HepG2 (cell line): ENCODE measurements around the gene STK32C. TPM values are rescaled to one million over a fixed set of nuclear protein-coding genes. Genes with fewer than 3 reads are reported as not detected.

Source experiments
- ATAC-seq: fragments of 200-7000 bp; cut with Tn5 transposase; 3 replicates; pipeline ENCODE4 v1.9.1; 2020; ENCODE audit warnings: mild to moderate bottlenecking, moderate library complexity
- BruUV-seq: library from RNA; stranded (reverse); fragments of 400-500 nt; replicated peaks from 2 replicates; lab custom pipeline; 2021; lab: Mats Ljungman, UMichigan
- CTCF ChIA-PET: fragments of 300-600 bp; formaldehyde crosslinking; extraction: SDS; loops from one replicate; lab custom pipeline; 2021; ENCODE audit warnings: low total read pairs, inconsistent platforms, low intra/inter-chr PET ratio; lab: Yijun Ruan, JAX
- POLR2A ChIA-PET: fragments of 350-600 bp; sonication (Branson Sonifier 250); formaldehyde crosslinking; loops from one replicate; lab custom pipeline; 2020; ENCODE audit warnings: antibody characterized with exemption, inconsistent platforms; lab: Yijun Ruan, JAX
- DNase-seq: peaks from one replicate; pipeline ENCODE4 v3.0.0-alpha.2; 2015; ENCODE audit warnings: low spot score
- FAIRE-seq: peaks from 3 replicates; lab custom pipeline; 2011; peaks lifted over from hg19 to GRCh38; lab: Jason Lieb, UNC
- H2AFZ ChIP-seq: one replicate; pipeline ENCODE4 v1.6.1; 2011; ENCODE audit warnings: low read length, inconsistent platforms
- H3K27ac ChIP-seq: fragments of 300-600 bp; 3 replicates; pipeline ENCODE4 v1.8.0; 2011; ENCODE audit warnings: mixed run types, mild to moderate bottlenecking, mixed read lengths, low read length, inconsistent platforms; ENCODE audit not compliant: insufficient read depth; ENCODE audit errors: extremely low read length
- H3K27me3 ChIP-seq, 2 experiments: fragments of 200-600 bp in 1 of 2; 2 replicates in 1 of 2; 3 replicates in 1 of 2; pipeline versions ENCODE4 v1.6.0 to v1.8.0; 2011; ENCODE audit warnings: low read length in 2 of 2, mild to moderate bottlenecking in 2 of 2, moderate library complexity in 2 of 2, inconsistent platforms in 1 of 2; ENCODE audit not compliant: insufficient read depth in 2 of 2, control insufficient read depth in 1 of 2
- H3K36me3 ChIP-seq, 2 experiments: fragments of 200-600 bp in 1 of 2; replicated peaks in 1 of 2; 2 replicates in 1 of 2; 3 replicates in 1 of 2; pipeline versions ENCODE4 v1.5.1 to v1.8.0; 2011; ENCODE audit warnings: low read length in 2 of 2, inconsistent platforms in 1 of 2; ENCODE audit not compliant: insufficient read depth in 2 of 2, control insufficient read depth in 1 of 2
- H3K4me1 ChIP-seq: 2 replicates; pipeline ENCODE4 v1.5.1; 2012; ENCODE audit warnings: low read length, inconsistent platforms; ENCODE audit not compliant: insufficient read depth
- H3K4me2 ChIP-seq: 2 replicates; pipeline ENCODE4 v1.6.0; 2011; ENCODE audit warnings: low read depth, low read length, inconsistent platforms
- H3K4me3 ChIP-seq, 3 experiments: fragments of 200-600 bp in 1 of 3; sonication (generic), shearing (Covaris generic) in 1 of 3; replicated peaks in 1 of 3; 2 replicates each; pipeline ENCODE4 v1.5.1; 2011 to 2016; ENCODE audit warnings: low read length in 3 of 3, inconsistent platforms in 2 of 3, low read depth in 2 of 3, mild to moderate bottlenecking in 2 of 3, control low read depth in 1 of 3, mixed read lengths in 1 of 3; ENCODE audit not compliant: insufficient read depth in 1 of 3
- H3K79me2 ChIP-seq: one replicate; pipeline ENCODE4 v1.6.1; 2011; ENCODE audit warnings: low read length, inconsistent platforms; ENCODE audit not compliant: insufficient read depth
- H3K9ac ChIP-seq: 2 replicates; pipeline ENCODE4 v1.6.0; 2011; ENCODE audit warnings: mild to moderate bottlenecking, low read depth, low read length, inconsistent platforms; ENCODE audit not compliant: insufficient read depth
- H3K9me3 ChIP-seq: 2 replicates; pipeline ENCODE4 v1.5.1; 2012; ENCODE audit warnings: mild to moderate bottlenecking, low read length
- H4K20me1 ChIP-seq: 2 replicates; pipeline ENCODE4 v1.6.0; 2011; ENCODE audit warnings: inconsistent platforms, mild to moderate bottlenecking, low read length, moderate library complexity; ENCODE audit not compliant: insufficient read depth
- KDM2A ChIP-seq: sonication (generic); formaldehyde crosslinking; IDR thresholded peaks from 2 replicates; pipeline ENCODE4 v1.4.0; 2020; ENCODE audit warnings: low read depth, missing genetic modification reagents, borderline replicate concordance
- KLF6 ChIP-seq: IDR thresholded peaks from 2 replicates; pipeline ENCODE4 v1.8.0; 2016; ENCODE audit warnings: missing biosample characterization, missing genetic modification reagents
- RARA ChIP-seq: IDR thresholded peaks from 2 replicates; pipeline ENCODE4 v1.6.1; 2016; ENCODE audit warnings: missing genetic modification reagents, missing compliant biosample characterization
- ZNF235 ChIP-seq: sonication (generic); formaldehyde crosslinking; IDR thresholded peaks from 2 replicates; pipeline ENCODE4 v1.8.1; 2023; ENCODE audit warnings: mild to moderate bottlenecking, missing genetic modification reagents, borderline replicate concordance
- WGBS: methylation state at CpG from one replicate; pipeline ENCODE4 v1.1.6; 2017; ENCODE audit warnings: low lambda C conversion rate; 5-methylcytosine and 5-hydroxymethylcytosine counted together
- in situ Hi-C: cut with HindIII; loops from 2 replicates; pipeline ENCODE4 v1.10.0; 2017; ENCODE audit warnings: low pct_unique_long_range_greater_than_20kb; ENCODE audit not compliant: extremely low pct_ligation_motif_present
- intact Hi-C: fragments of 100-400 bp; cut with micrococcal nuclease; formaldehyde crosslinking; loops from one replicate; pipeline ENCODE4 v1.10.0; 2022; ENCODE audit not compliant: unreplicated experiment
- polyA plus RNA-seq, 8 experiments: library from polyadenylated mRNA; depleted of rRNA in 3 of 8; stranded (reverse) in 7 of 8; unstranded in 1 of 8; fragments of >200 nt; fragmentation: Illumina TruSeq in 4 of 8; extraction: Trizol in 4 of 8; gene quantifications; 2 replicates each; pipeline versions ENCODE4 v1.2.1 to v1.2.3, GENCODE V29; 2011 to 2016; ENCODE audit warnings: low read depth in 4 of 8, missing spikeins in 1 of 8, mixed read lengths in 1 of 8; ENCODE audit not compliant: insufficient read depth in 1 of 8
- total RNA-seq, 5 experiments: library from RNA; depleted of rRNA; stranded (reverse); fragments of >200 nt; fragmentation: Illumina TruSeq; extraction: Trizol; gene quantifications; 2 replicates each; pipeline ENCODE4 v1.2.3, GENCODE V29; 2016; ENCODE audit warnings: low read depth in 1 of 5
- TF ChIP-seq, protein P1 (sequence below), 2 experiments: sonication (generic) in 1 of 2; formaldehyde crosslinking in 1 of 2; IDR thresholded peaks; 2 replicates each; pipeline versions ENCODE4 v1.4.0 to v1.6.1; 2016 to 2020; ENCODE audit warnings: borderline replicate concordance in 1 of 2, low read depth in 1 of 2, mild to moderate bottlenecking in 1 of 2, missing genetic modification reagents in 1 of 2

The STK32C gene
- total and polyA plus RNA-seq, 2 of the 13 experiments (the other 11 are each of a cell fraction or from before 2014, with no cell fraction given): 10.9 to 19.4 TPM

DNA sequence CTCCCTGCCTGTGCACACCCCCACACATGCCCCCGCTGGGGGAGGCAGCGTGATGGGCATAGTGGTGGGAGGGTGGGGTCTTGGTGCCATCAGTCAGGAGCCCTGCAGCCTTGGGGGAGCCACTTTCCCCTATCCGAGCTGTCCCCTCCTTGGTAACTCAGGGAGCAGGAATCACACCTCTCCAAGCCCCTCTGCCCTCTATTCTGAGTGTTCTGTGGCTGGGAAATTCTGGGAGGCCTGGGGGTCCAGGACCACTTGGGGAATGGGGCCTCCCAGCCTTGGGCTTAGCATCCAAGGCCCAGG, 109.7 kb downstream of the STK32C start (continued):
- TF ChIP-seq, protein P1, sequence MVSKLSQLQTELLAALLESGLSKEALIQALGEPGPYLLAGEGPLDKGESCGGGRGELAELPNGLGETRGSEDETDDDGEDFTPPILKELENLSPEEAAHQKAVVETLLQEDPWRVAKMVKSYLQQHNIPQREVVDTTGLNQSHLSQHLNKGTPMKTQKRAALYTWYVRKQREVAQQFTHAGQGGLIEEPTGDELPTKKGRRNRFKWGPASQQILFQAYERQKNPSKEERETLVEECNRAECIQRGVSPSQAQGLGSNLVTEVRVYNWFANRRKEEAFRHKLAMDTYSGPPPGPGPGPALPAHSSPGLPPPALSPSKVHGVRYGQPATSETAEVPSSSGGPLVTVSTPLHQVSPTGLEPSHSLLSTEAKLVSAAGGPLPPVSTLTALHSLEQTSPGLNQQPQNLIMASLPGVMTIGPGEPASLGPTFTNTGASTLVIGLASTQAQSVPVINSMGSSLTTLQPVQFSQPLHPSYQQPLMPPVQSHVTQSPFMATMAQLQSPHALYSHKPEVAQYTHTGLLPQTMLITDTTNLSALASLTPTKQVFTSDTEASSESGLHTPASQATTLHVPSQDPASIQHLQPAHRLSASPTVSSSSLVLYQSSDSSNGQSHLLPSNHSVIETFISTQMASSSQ (IDR thresholded peaks at IDR 0.05; ENCODE audit: low read depth): no peak
- TF ChIP-seq, protein P1 (CRISPR knock-in tag; IDR thresholded peaks at IDR 0.05; ENCODE audit: borderline replicate concordance): no peak
- no peak for TF ChIP-seq ZNF235 (CRISPR knock-in tag)
- TF ChIP-seq RARA (CRISPR knock-in tag): no peak

DNA sequence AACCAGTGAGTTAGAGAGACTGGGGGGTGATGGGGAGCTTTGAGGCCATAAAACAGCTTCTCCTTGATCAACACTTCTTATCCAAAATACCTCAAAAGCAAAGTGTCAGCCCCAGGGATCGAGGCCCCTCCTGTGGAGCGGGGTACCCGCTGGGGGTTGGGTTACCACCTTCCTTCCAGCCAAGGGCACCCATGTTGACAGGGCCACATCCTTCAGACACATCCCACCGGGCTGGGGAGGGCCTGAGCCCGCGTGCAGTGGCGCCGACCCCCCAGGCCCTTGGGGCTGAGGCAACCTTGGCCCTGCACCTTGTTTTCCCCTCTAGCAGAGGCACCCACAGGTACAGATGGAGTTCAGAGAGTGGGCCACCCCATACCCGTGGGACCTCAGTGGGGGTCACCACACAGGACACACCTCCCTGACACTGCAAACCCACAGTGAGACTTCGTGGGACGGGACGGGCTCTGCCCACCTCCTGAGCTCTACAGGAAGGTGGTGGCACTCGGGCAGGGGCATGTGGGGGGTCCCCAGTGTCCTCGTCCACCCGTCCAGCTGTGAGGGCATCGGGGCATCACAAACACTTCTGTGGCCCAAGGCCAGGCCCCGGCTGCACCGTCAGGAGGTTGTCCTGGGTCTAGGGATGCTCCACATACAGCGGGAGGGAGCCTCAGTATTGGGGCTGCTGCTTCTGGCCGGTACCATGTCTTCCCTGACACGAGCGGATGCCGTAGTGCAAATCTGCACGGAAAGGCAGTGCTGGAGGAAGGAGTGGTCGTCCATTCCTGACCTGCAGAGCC, 110.3 kb downstream of the STK32C start:
- in situ Hi-C loops: no loop called here
- BruUV-seq: no TSS peak
- Histone ChIP-seq H3K9me3 (no peaks in the 10 kb centered on the region), H3K27me3 (peaks cover 4 to 7% of the 10 kb centered on the region in 2 experiments; a peak in 4 of 5 replicates), H3K4me3 (no peak overlapping the region), H3K79me2 (no peaks in the 10 kb centered on the region), H3K27ac (no peak overlapping the region), H3K9ac (no peak overlapping the region), H3K4me2 (no peak overlapping the region), H3K36me3 (no peaks in the 10 kb centered on the region), H4K20me1 (no peaks in the 10 kb centered on the region; the same call in 1 of the 2 replicates), H3K4me1 (peaks cover 6% of the 10 kb centered on the region), H2AFZ (no peak overlapping the region)
- intact Hi-C loops: no loop called here
- CTCF ChIA-PET: no interaction called here
- WGBS: 44% methylated on average over 9 of the region's 25 CpGs
- DNase-seq (no peak), ATAC-seq (no peak), FAIRE-seq (no peak)
- POLR2A ChIA-PET: no interaction called here
- TF ChIP-seq KLF6 (no peak), KDM2A (CRISPR knock-in tag) (0 out of 2 replicates have a peak, but pooled peaks have one; percentile 11)
